ENCODE data around the gene GLCCI1. TPM values are rescaled to one million over a fixed set of nuclear protein-coding genes. Genes with fewer than 3 reads are reported as not detected.

The GLCCI1 gene
- polyA plus RNA-seq, 2 of the 4 experiments (the other 2 are of a cell fraction): 1.2 to 2.8 TPM

- Histone ChIP-seq H3K9me3 (no peaks in the 10 kb centered on the region), H3K4me1 (no peaks in the 10 kb centered on the region), H3K4me3 (no peak overlapping the region), H3K27ac (no peak overlapping the region), H3K4me2 (no peak overlapping the region)
- no peak for TF ChIP-seq TFCP2L1 (CRISPR knock-in tag; IDR thresholded peaks at IDR 0.05)
- TF ChIP-seq ZFP36 (IDR thresholded peaks at IDR 0.05; ENCODE audit: borderline replicate concordance, partially characterized antibody): no peak
- TF ChIP-seq HMGXB4 (CRISPR knock-in tag; IDR thresholded peaks at IDR 0.05; ENCODE audit: borderline replicate concordance): no peak
- TF ChIP-seq USF2 (IDR thresholded peaks at IDR 0.05): no peak
- TF ChIP-seq MYC (IDR thresholded peaks at IDR 0.05; ENCODE audit: borderline replicate concordance, low read length): no peak
- TF ChIP-seq FOSL2 (IDR thresholded peaks at IDR 0.05): no peak
- no peak for TF ChIP-seq FOSL2 (CRISPR knock-in tag; IDR thresholded peaks at IDR 0.05)
- TF ChIP-seq RARB (CRISPR knock-in tag; IDR thresholded peaks at IDR 0.05): no peak
- TF ChIP-seq ATOH8 (CRISPR knock-in tag; IDR thresholded peaks at IDR 0.05; ENCODE audit: low read depth): no peak
- TF ChIP-seq FOSB (CRISPR knock-in tag; IDR thresholded peaks at IDR 0.05): no peak
- no peak for TF ChIP-seq EP300 (IDR thresholded peaks at IDR 0.05)
- POLR2A ChIA-PET: no interaction called here
- ATAC-seq (no peak), FAIRE-seq (no peak), DNase-seq (ENCODE audit: low read depth in 1 of 2, low spot score in 1 of 2) (no peak)
- 64% methylated on average over 2 of the region's 2 CpGs for WGBS (ENCODE audit: missing lambda C conversion rate)
- CTCF ChIA-PET: interaction anchor here (0.9 kb wide), 1 partner anchor 41 kb away, joined by 4 read pairs; no protein-coding TSS in a partner anchor
Measured at GRCh38 chr7:7972922-7973594, 4.5 kb downstream of the GLCCI1 start.

- no peaks in the 10 kb centered on the region for H3K9me3 ChIP-seq
- no peak for ATAC-seq
- no peak for DNase-seq (ENCODE audit: low read depth in 1 of 2, low spot score in 1 of 2)
- CTCF ChIA-PET: interaction anchor here (0.7 to 1.1 kb wide), 2 partner anchors 9 to 47 kb away, joined by 3 to 4 read pairs; no protein-coding TSS in a partner anchor
- no peak for FAIRE-seq
- no peak overlapping the region for H3K4me3 ChIP-seq
- no peak overlapping the region for H3K27ac ChIP-seq
- WGBS (ENCODE audit: missing lambda C conversion rate): 87% methylated on average over 3 of the region's 3 CpGs
- no peak overlapping the region for H3K4me2 ChIP-seq
- H3K4me1 ChIP-seq: no peaks in the 10 kb centered on the region
- POLR2A ChIA-PET: no interaction called here
- TF ChIP-seq BHLHE40 (IDR thresholded peaks at IDR 0.05; ENCODE audit: low read depth, low read length) (no peak), NPAS2 (CRISPR knock-in tag; IDR thresholded peaks at IDR 0.05; ENCODE audit: borderline replicate concordance) (no peak), ZFP36 (IDR thresholded peaks at IDR 0.05; ENCODE audit: borderline replicate concordance, partially characterized antibody) (no peak), CBX2 (IDR thresholded peaks at IDR 0.05; ENCODE audit: borderline replicate concordance, low read depth) (no peak), MAFK (IDR thresholded peaks at IDR 0.05; ENCODE audit: partially characterized antibody) (no peak), GATA3 (IDR thresholded peaks at IDR 0.05; ENCODE audit: borderline replicate concordance) (no peak), RAD21 (conservative IDR thresholded peaks at IDR 0.05 in 1 of 2, IDR thresholded peaks at IDR 0.05 in 1 of 2) (no peak), ESRRA (IDR thresholded peaks at IDR 0.05; ENCODE audit: borderline replicate concordance, low read length) (no peak), REST (IDR thresholded peaks at IDR 0.05) (no peak), HOXB13 (CRISPR knock-in tag; IDR thresholded peaks at IDR 0.05; ENCODE audit: low read depth) (no peak), NR3C1 (IDR thresholded peaks at IDR 0.05) (no peak), BCL3 (IDR thresholded peaks at IDR 0.05) (no peak), HES2 (IDR thresholded peaks at IDR 0.05) (no peak), USF2 (IDR thresholded peaks at IDR 0.05) (no peak), E2F6 (IDR thresholded peaks at IDR 0.05; ENCODE audit: borderline replicate concordance, low read depth) (no peak)
Measured at GRCh38 chr7:7976677-7977076, 8.1 kb downstream of the GLCCI1 start.
